Kidney (tissue), 14 donors: Measurements from ENCODE around the gene MFSD12. TPM values are rescaled to one million over a fixed set of nuclear protein-coding genes. Genes with fewer than 3 reads are reported as not detected.
A peak's percentile ranks its signal among the peaks of the same experiment; 100 is the strongest.

Source experiments
- DNase-seq, 5 donors: peaks; one replicate each; pipeline ENCODE4 v3.0.0-alpha.2; 2013 to 2020
- FAIRE-seq: peaks from 2 replicates; lab custom pipeline; 2012; peaks lifted over from hg19 to GRCh38; lab: Jason Lieb, UNC
- H3K27ac ChIP-seq, 2 donors: one replicate each; pipeline ENCODE4 v1.7.0; 2013; ENCODE audit warnings: low read depth in 2 of 2, low read length in 2 of 2, inconsistent platforms in 1 of 2
- H3K27me3 ChIP-seq: one replicate; pipeline ENCODE4 v1.7.1; 2013; ENCODE audit warnings: low read length, inconsistent platforms; ENCODE audit not compliant: control insufficient read depth, insufficient read depth
- H3K36me3 ChIP-seq, 3 donors: one replicate each; pipeline versions ENCODE4 v1.7.0 to v1.7.1; 2013; ENCODE audit warnings: low read length in 3 of 3, control low read depth in 1 of 3, inconsistent platforms in 1 of 3; ENCODE audit not compliant: insufficient read depth in 3 of 3, control insufficient read depth in 2 of 3
- H3K4me1 ChIP-seq, 3 donors: one replicate each; pipeline versions ENCODE4 v1.7.0 to v1.7.1; 2013; ENCODE audit warnings: low read length in 3 of 3, inconsistent platforms in 1 of 3, low read depth in 1 of 3; ENCODE audit not compliant: control insufficient read depth in 2 of 3, insufficient read depth in 2 of 3
- H3K4me3 ChIP-seq, 3 donors: one replicate each; pipeline versions ENCODE4 v1.7.0 to v1.8.1; 2013; ENCODE audit warnings: low read length in 3 of 3, control low read depth in 1 of 3, inconsistent platforms in 1 of 3
- H3K9ac ChIP-seq, 3 donors: one replicate each; pipeline versions ENCODE4 v1.7.0 to v1.7.1; 2013; ENCODE audit warnings: low read length in 3 of 3, control low read depth in 1 of 3, inconsistent platforms in 1 of 3
- H3K9me3 ChIP-seq, 3 donors: one replicate each; pipeline versions ENCODE4 v1.7.0 to v1.7.1; 2013; ENCODE audit warnings: low read length in 3 of 3, control low read depth in 1 of 3, inconsistent platforms in 1 of 3; ENCODE audit not compliant: control insufficient read depth in 2 of 3, insufficient read depth in 1 of 3
- intact Hi-C: fragments of 100-400 bp; cut with DNase I; formaldehyde crosslinking; loops from one replicate; pipeline ENCODE4 v1.11.1; 2022
- polyA plus RNA-seq: library from polyadenylated mRNA; stranded (reverse); fragments of 350-450 nt; fragmentation: Illumina TruSeq; extraction: RNeasy Lipid Tissue Mini Kit (QIAGEN cat#74804); gene quantifications from one replicate; pipeline ENCODE4 v1.2.3, GENCODE V29; 2014; ENCODE audit warnings: low read depth, low replicate concordance; ENCODE audit not compliant: insufficient read depth
- total RNA-seq: library from RNA; stranded (reverse); fragmentation: NEBNext Ultra II Directional; extraction: Animal tissue kit (Norgen Biotek cat#: 25700); gene quantifications from one replicate; pipeline ENCODE4 v1.2.1, GENCODE V29; 2021
- TF ChIP-seq, protein P1 (sequence below): IDR thresholded peaks from 3 replicates; pipeline ENCODE4 v1.5.1; 2012; ENCODE audit warnings: mild to moderate bottlenecking, moderate library complexity, borderline replicate concordance; ENCODE audit not compliant: insufficient read depth; ENCODE audit errors: extremely low read depth
- donor health status: control.
- donor health status: control.
- donor health status: control.
- donor health status: control.
- donor health status: control.
- donor health status: DM: yes; HTN: yes; CAD: no.
- donor health status: Normal renal cell carcinoma (clear cell type).

The MFSD12 gene
- total and polyA plus RNA-seq, 2 donors from 2014 or later, result 113 to 124 TPM

DNA sequence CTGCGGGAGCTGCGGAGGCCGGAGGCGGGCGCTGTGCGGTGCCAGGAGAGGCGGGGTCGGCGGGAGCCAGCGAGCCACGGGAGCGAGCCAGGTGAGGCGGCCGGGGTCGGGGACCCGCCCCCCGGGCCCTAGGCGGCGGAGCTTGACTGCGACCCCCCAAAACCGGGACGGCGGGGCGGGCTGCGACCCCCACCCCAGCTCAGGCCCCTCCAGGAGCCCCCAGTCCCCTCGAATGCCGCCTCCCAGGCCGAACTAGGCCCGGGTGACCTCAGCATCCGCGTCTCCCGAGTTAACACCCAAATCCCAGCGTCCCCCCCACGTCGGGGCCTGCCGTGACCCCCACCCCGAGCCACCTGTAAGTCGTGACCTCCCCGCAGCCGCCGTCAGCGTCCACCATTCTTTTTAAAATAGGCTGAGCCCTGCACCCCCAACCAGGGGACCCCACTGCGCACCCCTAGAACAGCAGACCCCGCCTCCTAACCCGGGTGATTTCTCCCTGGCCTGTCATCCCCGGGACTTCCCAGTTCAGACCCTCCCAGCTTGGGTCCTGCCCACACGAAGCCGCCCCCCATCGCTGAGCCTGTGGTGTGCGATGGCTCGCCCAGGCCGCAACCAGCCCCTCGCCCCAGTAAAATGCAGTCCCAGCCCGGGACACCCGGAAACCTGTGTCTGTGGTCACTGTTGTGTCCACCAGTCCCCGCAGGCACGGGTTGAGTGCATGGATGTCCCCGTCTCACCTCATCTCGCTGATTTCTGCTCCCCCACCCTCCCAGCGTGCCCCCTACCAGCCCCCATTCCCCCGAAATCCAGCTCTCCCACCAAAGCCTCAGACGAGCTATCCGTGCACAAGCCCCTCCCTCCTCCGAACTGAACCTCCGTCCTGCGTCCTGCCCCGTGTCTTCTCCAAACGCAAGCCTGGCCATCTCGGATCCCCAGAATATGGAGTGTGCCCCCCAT is 50.7 kb downstream of the MFSD12 start:
- no peak for FAIRE-seq
- TF ChIP-seq, protein P1, sequence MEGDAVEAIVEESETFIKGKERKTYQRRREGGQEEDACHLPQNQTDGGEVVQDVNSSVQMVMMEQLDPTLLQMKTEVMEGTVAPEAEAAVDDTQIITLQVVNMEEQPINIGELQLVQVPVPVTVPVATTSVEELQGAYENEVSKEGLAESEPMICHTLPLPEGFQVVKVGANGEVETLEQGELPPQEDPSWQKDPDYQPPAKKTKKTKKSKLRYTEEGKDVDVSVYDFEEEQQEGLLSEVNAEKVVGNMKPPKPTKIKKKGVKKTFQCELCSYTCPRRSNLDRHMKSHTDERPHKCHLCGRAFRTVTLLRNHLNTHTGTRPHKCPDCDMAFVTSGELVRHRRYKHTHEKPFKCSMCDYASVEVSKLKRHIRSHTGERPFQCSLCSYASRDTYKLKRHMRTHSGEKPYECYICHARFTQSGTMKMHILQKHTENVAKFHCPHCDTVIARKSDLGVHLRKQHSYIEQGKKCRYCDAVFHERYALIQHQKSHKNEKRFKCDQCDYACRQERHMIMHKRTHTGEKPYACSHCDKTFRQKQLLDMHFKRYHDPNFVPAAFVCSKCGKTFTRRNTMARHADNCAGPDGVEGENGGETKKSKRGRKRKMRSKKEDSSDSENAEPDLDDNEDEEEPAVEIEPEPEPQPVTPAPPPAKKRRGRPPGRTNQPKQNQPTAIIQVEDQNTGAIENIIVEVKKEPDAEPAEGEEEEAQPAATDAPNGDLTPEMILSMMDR, result no peak
- Histone ChIP-seq H3K27ac (peak overlapping the region in 1 of 2 donors; percentile 51), H3K9me3 (no peaks in the 10 kb centered on the region), H3K4me3 (peak overlapping the region; percentile 61 to 72 (median 69)), H3K27me3 (no peaks in the 10 kb centered on the region), H3K4me1 (peaks cover 0 to 6% (median 0%) of the 10 kb centered on the region in 3 donors), H3K9ac (peak overlapping the region; percentile 39 to 85 (median 73)), H3K36me3 (peaks cover 0 to 6% (median 0%) of the 10 kb centered on the region in 3 donors)
- peak in 3 of 5 donors; percentile 52 to 92 (median 88) for DNase-seq
- intact Hi-C loops, result no loop called here

DNA sequence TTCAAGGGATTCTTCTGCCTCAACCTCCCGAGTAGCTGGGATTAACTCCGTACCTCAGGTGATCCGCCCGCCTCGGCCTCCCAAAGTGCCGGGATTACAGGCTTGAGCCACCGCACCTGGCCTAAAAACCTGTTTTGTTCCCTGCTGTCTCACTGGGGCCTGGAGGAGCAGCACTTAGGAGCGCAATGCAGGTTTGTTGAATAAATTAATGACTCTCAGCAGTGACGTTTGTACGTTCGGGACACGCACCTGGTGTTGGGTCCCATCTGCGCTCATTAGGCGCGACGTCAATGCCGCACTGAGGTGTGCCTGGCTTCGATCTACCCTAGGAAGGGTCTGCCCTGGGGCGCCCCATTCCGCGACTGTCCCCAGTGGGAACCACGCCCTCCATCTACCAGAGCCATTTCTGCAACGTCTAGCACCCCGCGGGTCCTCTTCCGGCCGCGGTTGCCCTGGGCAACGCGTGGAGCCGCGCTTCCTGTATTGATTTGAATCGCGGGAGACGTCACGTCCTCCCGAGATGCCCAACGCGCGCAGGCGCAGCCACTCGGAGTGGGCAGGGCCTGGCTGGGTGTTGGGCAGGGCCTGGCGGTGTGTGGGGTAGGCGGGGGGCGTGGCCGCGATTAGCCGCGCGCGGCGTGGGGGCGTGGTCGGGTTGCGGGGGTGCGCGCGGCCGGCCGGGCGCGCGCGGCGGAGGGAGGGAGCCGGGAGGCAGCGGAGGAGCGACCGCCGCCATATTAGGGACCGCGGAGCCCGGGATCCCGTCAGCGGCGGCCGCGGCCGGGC is 51.6 kb downstream of the MFSD12 start, which contains the start of gene FZR1:
FZR1 (plus strand) TSS at position 714 of the 786 bp plus-strand sequence. CDS start 16,679 bp downstream, outside the sequence.
- H3K36me3 ChIP-seq, result peaks cover 0 to 6% (median 0%) of the 10 kb centered on the region in 3 donors
- peak within 1 kb of the TSS; percentile 77 to 97 (median 93) for H3K4me3 ChIP-seq
- intact Hi-C loops, result no loop called here
- peaks cover 0 to 6% (median 0%) of the 10 kb centered on the region in 3 donors for H3K4me1 ChIP-seq
- H3K9me3 ChIP-seq, result no peaks in the 10 kb centered on the region
- H3K27ac ChIP-seq, result peak within 1 kb of the TSS; percentile 80 to 84
- peak within 1 kb of the TSS; percentile 80 to 85 (median 83) for H3K9ac ChIP-seq
- H3K27me3 ChIP-seq, result no peaks in the 10 kb centered on the region
- TF ChIP-seq, protein P1, result no peak
- DNase-seq, result peak; percentile 99 to 100 (median 100)
- no peak for FAIRE-seq

DNA sequence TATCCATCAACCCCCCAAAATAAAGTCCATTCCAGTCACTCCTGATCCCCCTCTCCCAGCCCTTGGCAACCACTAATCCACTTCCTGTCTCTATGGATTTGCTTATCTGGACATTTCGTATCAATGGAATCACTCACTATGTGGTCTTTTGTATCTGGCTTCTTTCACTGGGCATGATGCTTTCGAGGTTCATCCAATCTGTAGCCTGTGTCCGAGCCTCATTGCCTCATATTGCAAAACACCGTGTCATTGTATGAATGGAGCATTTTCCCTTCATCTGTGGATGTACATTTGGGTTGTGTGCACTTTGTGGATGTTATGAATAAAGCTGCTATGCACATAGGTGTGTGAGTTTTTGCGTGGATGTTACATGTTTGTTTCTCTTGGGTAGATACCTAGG is 52.7 kb downstream of the MFSD12 start:
- FAIRE-seq, result no peak
- intact Hi-C loops, result no loop called here
- TF ChIP-seq, protein P1, result no peak
- DNase-seq, result no peak
- peaks cover 0 to 3% (median 0%) of the 10 kb centered on the region in 3 donors for H3K36me3 ChIP-seq
- peaks cover 0 to 9% (median 3%) of the 10 kb centered on the region in 3 donors for H3K4me1 ChIP-seq
- H3K9ac ChIP-seq, result no peak overlapping the region
- H3K27me3 ChIP-seq, result no peaks in the 10 kb centered on the region
- H3K4me3 ChIP-seq, result no peak overlapping the region
- H3K27ac ChIP-seq, result no peak overlapping the region
- H3K9me3 ChIP-seq, result no peaks in the 10 kb centered on the region
